H1 (cell line): ENCODE results near the gene LYSMD3. TPM values are rescaled to one million over a fixed set of nuclear protein-coding genes. Genes with fewer than 3 reads are reported as not detected.

ENCODE experiments used
- CTCF ChIA-PET: fragments of 300-600 bp; sonication (Branson Sonifier 250); formaldehyde crosslinking; loops from one replicate; lab custom pipeline; 2021; ENCODE audit not compliant: partially characterized antibody; lab: Charles Lee
- POLR2A ChIA-PET: fragments of 300-600 bp; sonication (Branson Sonifier 250); formaldehyde crosslinking; loops from one replicate; lab custom pipeline; 2021; ENCODE audit warnings: inconsistent platforms; ENCODE audit not compliant: partially characterized antibody; lab: Charles Lee
- DNase-seq, 2 experiments: peaks; one replicate each; pipeline versions ENCODE4 v3.0.0 to v3.0.0-alpha.2; 2010 to 2022; ENCODE audit warnings: low spot score in 2 of 2, low read depth in 1 of 2, mixed read lengths in 1 of 2
- FAIRE-seq: peaks from 2 replicates; lab custom pipeline; 2011; peaks lifted over from hg19 to GRCh38; lab: Jason Lieb, UNC
- H2AFZ ChIP-seq: 2 replicates; pipeline ENCODE4 v1.8.1; 2012; ENCODE audit warnings: low read length, inconsistent platforms
- H2AK5ac ChIP-seq: 2 replicates; pipeline ENCODE4 v1.6.1; 2013; ENCODE audit warnings: low read depth, low read length
- H2BK120ac ChIP-seq: replicated peaks from 2 replicates; pipeline ENCODE3; 2013; ENCODE audit warnings: low read depth, low read length, inconsistent platforms
- H2BK12ac ChIP-seq: 2 replicates; pipeline ENCODE4 v1.6.1; 2013; ENCODE audit warnings: low read depth, low read length
- H2BK15ac ChIP-seq: 2 replicates; pipeline ENCODE4 v1.6.1; 2013; ENCODE audit warnings: low read length
- H2BK20ac ChIP-seq: 2 replicates; pipeline ENCODE4 v1.6.1; 2013; ENCODE audit warnings: low read length
- H2BK5ac ChIP-seq: 2 replicates; pipeline ENCODE4 v1.6.1; 2013; ENCODE audit warnings: low read depth, low read length
- H3K14ac ChIP-seq: 2 replicates; pipeline ENCODE4 v1.6.1; 2013; ENCODE audit warnings: inconsistent platforms; ENCODE audit not compliant: insufficient read length
- H3K18ac ChIP-seq: 2 replicates; pipeline ENCODE4 v1.6.1; 2013; ENCODE audit warnings: low read length; ENCODE audit errors: extremely low read depth
- H3K23ac ChIP-seq: 2 replicates; pipeline ENCODE4 v1.6.1; 2013; ENCODE audit warnings: inconsistent platforms; ENCODE audit not compliant: insufficient read length
- H3K23me2 ChIP-seq: 2 replicates; pipeline ENCODE4 v1.6.1; 2013; ENCODE audit warnings: low read depth, low read length
- H3K27ac ChIP-seq: 2 replicates; pipeline ENCODE4 v1.6.1; 2011; ENCODE audit warnings: low read depth, low read length, inconsistent platforms
- H3K27me3 ChIP-seq, 4 experiments: replicated peaks in 1 of 4; 1 replicate in 1 of 4; 2 replicates in 3 of 4; pipeline versions ENCODE4 v1.6.1 to v1.8.1; 2011 to 2013; ENCODE audit warnings: low read length in 3 of 4, mild to moderate bottlenecking in 3 of 4, inconsistent platforms in 2 of 4, mixed read lengths in 2 of 4, moderate library complexity in 1 of 4; ENCODE audit not compliant: control insufficient read depth in 3 of 4, insufficient read depth in 3 of 4; ENCODE audit errors: extremely low read depth in 1 of 4
- H3K36me3 ChIP-seq, 4 experiments: 2 replicates each; pipeline versions ENCODE4 v1.6.1 to v1.8.1; 2011 to 2013; ENCODE audit warnings: mild to moderate bottlenecking in 4 of 4, low read length in 3 of 4, moderate library complexity in 2 of 4, control low read depth in 1 of 4, inconsistent platforms in 1 of 4; ENCODE audit not compliant: insufficient read depth in 4 of 4, control insufficient read depth in 2 of 4
- H3K4ac ChIP-seq: replicated peaks from 2 replicates; pipeline ENCODE3; 2013; ENCODE audit warnings: low read length, low read depth, mixed read lengths, inconsistent platforms; ENCODE audit not compliant: insufficient read length
- H3K4me1 ChIP-seq, 4 experiments: replicated peaks in 1 of 4; 1 replicate in 1 of 4; 2 replicates in 3 of 4; pipeline versions ENCODE4 v1.6.1 to v1.8.1; 2011 to 2013; ENCODE audit warnings: low read length in 3 of 4, inconsistent platforms in 2 of 4, mixed read lengths in 1 of 4; ENCODE audit not compliant: insufficient read depth in 4 of 4, control insufficient read depth in 3 of 4
- H3K4me2 ChIP-seq, 2 experiments: 2 replicates each; pipeline versions ENCODE4 v1.6.1 to v1.8.1; 2011 to 2013; ENCODE audit warnings: low read depth in 2 of 2, low read length in 2 of 2, control low read depth in 1 of 2, inconsistent platforms in 1 of 2, mild to moderate bottlenecking in 1 of 2; ENCODE audit not compliant: insufficient read depth in 1 of 2
- H3K4me3 ChIP-seq, 4 experiments: fragments of 200-600, 300-600 bp in 1 of 4; sonication (generic), shearing (Covaris generic), sonication (Bioruptor Twin) in 1 of 4; 2 replicates each; pipeline versions ENCODE4 v1.5.1 to v1.8.1; 2011 to 2016; ENCODE audit warnings: low read length in 4 of 4, low read depth in 3 of 4, control low read depth in 2 of 4, inconsistent platforms in 2 of 4, mild to moderate bottlenecking in 2 of 4, mixed read lengths in 1 of 4, moderate library complexity in 1 of 4; ENCODE audit not compliant: insufficient read depth in 2 of 4; ENCODE audit errors: extremely low read depth in 1 of 4
- H3K56ac ChIP-seq: replicated peaks from 2 replicates; pipeline ENCODE3; 2013; ENCODE audit warnings: low read depth, mild to moderate bottlenecking, mixed read lengths, low read length, inconsistent platforms; ENCODE audit not compliant: insufficient read length
- H3K79me1 ChIP-seq: 2 replicates; pipeline ENCODE4 v1.6.1; 2013; ENCODE audit warnings: low read depth, low read length, control low read depth
- H3K79me2 ChIP-seq, 2 experiments: 2 replicates each; pipeline versions ENCODE4 v1.6.1 to v1.8.1; 2012 to 2013; ENCODE audit warnings: low read length in 2 of 2, mild to moderate bottlenecking in 2 of 2, inconsistent platforms in 1 of 2; ENCODE audit not compliant: insufficient read depth in 2 of 2, control insufficient read depth in 1 of 2
- H3K9ac ChIP-seq, 4 experiments: replicated peaks in 1 of 4; 1 replicate in 1 of 4; 2 replicates in 3 of 4; pipeline versions ENCODE4 v1.6.1 to v1.8.1; 2011 to 2013; ENCODE audit warnings: low read depth in 3 of 4, low read length in 3 of 4, control low read depth in 2 of 4, mild to moderate bottlenecking in 2 of 4, moderate library complexity in 2 of 4, inconsistent platforms in 1 of 4; ENCODE audit errors: extremely low read depth in 1 of 4
- H3K9me3 ChIP-seq, 2 experiments: 2 replicates each; pipeline versions ENCODE4 v1.6.1 to v1.8.1; 2012 to 2013; ENCODE audit warnings: mild to moderate bottlenecking in 2 of 2, moderate library complexity in 2 of 2, control low read depth in 1 of 2, inconsistent platforms in 1 of 2, low read depth in 1 of 2, low read length in 1 of 2, mixed read lengths in 1 of 2; ENCODE audit not compliant: insufficient read depth in 2 of 2
- H4K20me1 ChIP-seq, 2 experiments: replicated peaks in 1 of 2; 2 replicates each; pipeline versions ENCODE3 to v1.8.1; 2011 to 2013; ENCODE audit warnings: inconsistent platforms in 2 of 2, low read length in 2 of 2, mild to moderate bottlenecking in 1 of 2; ENCODE audit not compliant: insufficient read depth in 2 of 2, control insufficient read depth in 1 of 2
- H4K5ac ChIP-seq: 2 replicates; pipeline ENCODE4 v1.6.1; 2013; ENCODE audit warnings: low read length, low read depth, mixed read lengths, inconsistent platforms; ENCODE audit not compliant: insufficient read length
- H4K8ac ChIP-seq: 2 replicates; pipeline ENCODE4 v1.8.0; 2013; ENCODE audit warnings: mild to moderate bottlenecking, moderate library complexity, low read length, inconsistent platforms; ENCODE audit not compliant: insufficient read depth; ENCODE audit errors: extremely low read depth
- H4K91ac ChIP-seq: replicated peaks from 2 replicates; pipeline ENCODE3; 2013; ENCODE audit warnings: low read length, mixed read lengths, inconsistent platforms; ENCODE audit not compliant: insufficient read length
- BCL11A ChIP-seq, 2 experiments: IDR thresholded peaks; one replicate each; pipeline ENCODE4 v1.6.1; 2011; ENCODE audit warnings: low read depth in 2 of 2, low read length in 2 of 2, mild to moderate bottlenecking in 2 of 2
- EP300 ChIP-seq, 2 experiments: IDR thresholded peaks; 1 replicate in 1 of 2; 2 replicates in 1 of 2; pipeline ENCODE4 v1.6.1; 2011 to 2012; ENCODE audit warnings: low read depth in 2 of 2, low read length in 2 of 2, mild to moderate bottlenecking in 2 of 2, borderline replicate concordance in 1 of 2, inconsistent platforms in 1 of 2, moderate library complexity in 1 of 2
- EZH2 ChIP-seq: fragments of 200-600 bp; sonication (generic); IDR thresholded peaks from 2 replicates; pipeline ENCODE4 v1.7.1; 2012; ENCODE audit warnings: low read depth, mild to moderate bottlenecking, moderate library complexity, low read length, inconsistent platforms; ENCODE audit not compliant: severe bottlenecking
- RBBP5 ChIP-seq: IDR thresholded peaks from 2 replicates; pipeline ENCODE4 v1.7.1; 2012; ENCODE audit warnings: low read depth, mild to moderate bottlenecking, inconsistent platforms, low read length, moderate library complexity, borderline replicate concordance
- RXRA ChIP-seq: IDR thresholded peaks from 2 replicates; pipeline ENCODE4 v1.6.1; 2011; ENCODE audit warnings: low read depth, mild to moderate bottlenecking, low read length, moderate library complexity; ENCODE audit not compliant: insufficient read depth
- WGBS, 2 experiments: shearing (Covaris generic) in 1 of 2; methylation state at CpG; one replicate each; pipeline versions ENCODE4 v1.1.6 to v1.1.7; 2013 to 2015; ENCODE audit warnings: low lambda C conversion rate in 2 of 2, mixed read lengths in 2 of 2, inconsistent platforms in 1 of 2, low coverage in 1 of 2, missing lambda C conversion rate in 1 of 2; ENCODE audit not compliant: insufficient replicate concordance in 2 of 2, insufficient coverage in 1 of 2, insufficient read length in 1 of 2; ENCODE audit errors: extremely low coverage in 1 of 2, missing lambda C conversion rate in 1 of 2; 5-methylcytosine and 5-hydroxymethylcytosine counted together
- polyA plus RNA-seq, 7 experiments: library from polyadenylated mRNA; depleted of rRNA in 3 of 7; stranded (reverse) in 5 of 7; unstranded in 2 of 7; fragments of >200 nt in 5 of 7; fragments of 200-250 nt in 2 of 7; gene quantifications; 1 replicate in 5 of 7; 2 replicates in 1 of 7; 4 replicates in 1 of 7; pipeline versions ENCODE4 v1.2.1 to v1.2.3, GENCODE V29; 2011 to 2013; ENCODE audit warnings: missing spikeins in 2 of 7, mixed read lengths in 2 of 7
- total RNA-seq: library from RNA; stranded (reverse); fragmentation: NEBNext Ultra II Directional; extraction: Animal tissue kit (Norgen Biotek cat#: 25700); gene quantifications from 2 replicates; pipeline ENCODE4 v1.2.1, GENCODE V29; 2021
- TF ChIP-seq, protein P1 (sequence below): IDR thresholded peaks from 2 replicates; pipeline ENCODE4 v1.6.1; 2012; ENCODE audit warnings: inconsistent platforms

The LYSMD3 gene
- total and polyA plus RNA-seq, 2 of the 8 experiments (the other 6 are each of a cell fraction or from before 2014, with no cell fraction given), result 3.7 to 14.9 TPM

DNA sequence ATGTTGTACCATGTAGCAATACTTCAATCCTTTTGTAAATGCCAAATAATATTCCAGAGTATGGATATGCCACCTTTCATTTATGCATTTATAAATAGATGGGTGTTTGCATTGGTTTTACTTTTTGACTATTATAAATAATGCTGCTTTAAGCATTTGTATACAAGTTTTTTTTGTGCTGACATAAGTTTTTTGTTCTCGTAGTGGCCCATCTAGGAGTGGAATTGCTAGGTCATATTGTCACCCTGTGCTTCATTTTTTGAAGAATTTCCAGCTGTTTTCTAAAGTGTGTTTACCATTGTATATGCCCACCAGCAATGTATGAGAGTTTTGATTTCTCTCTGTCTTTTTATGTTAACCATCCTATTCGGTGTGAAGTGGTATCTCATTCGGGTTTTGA is 36.1 kb upstream of the LYSMD3 start:
- Histone ChIP-seq H3K4me3 (no peak overlapping the region), H3K9me3 (peaks cover 5 to 8% of the 10 kb centered on the region in 2 experiments; a peak in 2 of 4 replicates), H4K91ac (no peak overlapping the region), H2BK20ac (no peak overlapping the region), H3K23ac (no peak overlapping the region), H3K18ac (no peak overlapping the region), H3K27me3 (peaks cover 0 to 2% (median 0%) of the 10 kb centered on the region in 4 experiments; a peak in 1 of 7 replicates), H3K27ac (no peak overlapping the region), H3K4ac (no peak overlapping the region), H2BK120ac (no peak overlapping the region), H2BK5ac (no peak overlapping the region), H3K14ac (no peak overlapping the region), H3K56ac (no peak overlapping the region), H4K5ac (no peak overlapping the region), H3K36me3 (peaks cover 0 to 3% (median 0%) of the 10 kb centered on the region in 4 experiments; a peak in 2 of 8 replicates), H3K79me2 (peaks cover 5 to 96% of the 10 kb centered on the region in 2 experiments; a peak in 3 of 4 replicates), H3K9ac (no peak overlapping the region), H4K8ac (no peak overlapping the region), H3K23me2 (no peaks in the 10 kb centered on the region), H2BK12ac (no peak overlapping the region), H4K20me1 (peaks cover 0 to 2% of the 10 kb centered on the region in 2 experiments), H2AFZ (no peak overlapping the region), H2AK5ac (no peak overlapping the region), H2BK15ac (no peak overlapping the region), H3K4me2 (no peak overlapping the region), H3K4me1 (peaks cover 0 to 22% (median 8%) of the 10 kb centered on the region in 4 experiments; a peak in 5 of 7 replicates), H3K79me1 (no peaks in the 10 kb centered on the region)
- WGBS, 2 experiments, result 91% methylated on average over 3 of the region's 3 CpGs; no CpG with 5 or more reads in 1 of the 2 experiments
- no peak for DNase-seq
- ChIA-PET POLR2A (no interaction called here), CTCF (interaction anchor here (0.8 kb wide), 1 partner anchor 39 kb away, joined by 5 read pairs; no protein-coding TSS in a partner anchor)
- FAIRE-seq, result no peak
- TF ChIP-seq, protein P1, sequence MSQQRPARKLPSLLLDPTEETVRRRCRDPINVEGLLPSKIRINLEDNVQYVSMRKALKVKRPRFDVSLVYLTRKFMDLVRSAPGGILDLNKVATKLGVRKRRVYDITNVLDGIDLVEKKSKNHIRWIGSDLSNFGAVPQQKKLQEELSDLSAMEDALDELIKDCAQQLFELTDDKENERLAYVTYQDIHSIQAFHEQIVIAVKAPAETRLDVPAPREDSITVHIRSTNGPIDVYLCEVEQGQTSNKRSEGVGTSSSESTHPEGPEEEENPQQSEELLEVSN, result no peak
- TF ChIP-seq EP300 (IDR thresholded peaks at IDR 0.05; ENCODE audit: borderline replicate concordance in 1 of 2, low read depth in 2 of 2, low read length in 2 of 2) (no peak), BCL11A (IDR thresholded peaks at IDR 0.05; ENCODE audit: low read depth in 2 of 2, low read length in 2 of 2) (no peak), RBBP5 (no peak), EZH2 (no peak), RXRA (no peak)
